ENCODE results near the gene SLC13A2.

- TF ChIP-seq CTCF (IDR thresholded peaks at IDR 0.05) (no peak), POLR2AphosphoS5 (IDR thresholded peaks at IDR 0.05) (no peak), POLR2A (IDR thresholded peaks at IDR 0.05) (no peak), EP300 (IDR thresholded peaks at IDR 0.05) (no peak)
Observed at GRCh38 chr17:28507567-28508203, 34.2 kb downstream of the SLC13A2 start.

Data from upper lobe of left lung (tissue), 4 donors.